Activated T-cell treated with anti-CD3 and anti-CD28 coated beads, Interleukin-2, amount 50 U/mL, for 1 hour (primary cell): ENCODE data around the gene CD48.
"Not testable (repeated sequence)": the region's sequence is repeated elsewhere in the genome, so short reads cannot be mapped to it uniquely, and the experiment has no call there.

Experiments
- DNase-seq: peaks from one replicate; pipeline ENCODE4 v3.0.0-alpha.2; 2020

The CD48 gene

GRCh38 chr1:160741612-160742348, 30.2 kb upstream of the CD48 start:
- DNase-seq = no peak

- no peak for DNase-seq
Measured at GRCh38 chr1:160741092-160741501, 29.5 kb upstream of the CD48 start.

DNA sequence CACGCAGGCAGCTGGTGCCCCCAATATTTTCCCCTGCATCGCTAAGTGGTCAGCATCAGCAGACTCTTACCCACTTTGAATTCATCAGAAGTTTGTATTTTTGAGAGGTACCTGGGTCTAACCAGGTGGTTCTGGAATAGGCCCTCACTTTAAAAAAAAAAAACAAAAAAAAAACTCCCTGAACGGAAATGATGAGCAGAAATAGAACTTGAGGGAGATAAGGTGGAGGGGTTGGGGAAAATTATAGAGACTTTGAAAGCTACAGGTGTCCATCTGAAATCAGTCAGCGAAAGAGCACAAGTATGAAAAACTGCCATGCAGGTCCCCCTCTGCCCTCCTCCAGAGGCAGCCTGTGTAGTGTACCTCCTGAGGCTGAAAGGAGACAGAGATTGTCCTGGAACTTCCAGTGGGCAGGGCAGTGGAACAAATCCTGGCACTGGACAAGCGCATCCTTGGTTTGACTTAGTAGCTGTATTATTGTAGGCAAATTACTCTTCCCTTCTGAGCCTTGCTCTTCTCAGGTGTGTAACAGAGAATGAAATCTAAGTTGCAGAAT, 28.6 kb upstream of the CD48 start:
- no peak for DNase-seq

GRCh38 chr1:160739098-160739511, 27.5 kb upstream of the CD48 start, which contains the start of gene SLAMF7:
Gene SLAMF7 (plus strand): TSS chr1:160739247. CDS start chr1:160739302, 55 bp downstream.
- no peak for DNase-seq

- DNase-seq = no peak
Measured at GRCh38 chr1:160738271-160738670, 26.6 kb upstream of the CD48 start.

GRCh38 chr1:160734301-160734700, 22.7 kb upstream of the CD48 start:
- DNase-seq = no peak

DNA sequence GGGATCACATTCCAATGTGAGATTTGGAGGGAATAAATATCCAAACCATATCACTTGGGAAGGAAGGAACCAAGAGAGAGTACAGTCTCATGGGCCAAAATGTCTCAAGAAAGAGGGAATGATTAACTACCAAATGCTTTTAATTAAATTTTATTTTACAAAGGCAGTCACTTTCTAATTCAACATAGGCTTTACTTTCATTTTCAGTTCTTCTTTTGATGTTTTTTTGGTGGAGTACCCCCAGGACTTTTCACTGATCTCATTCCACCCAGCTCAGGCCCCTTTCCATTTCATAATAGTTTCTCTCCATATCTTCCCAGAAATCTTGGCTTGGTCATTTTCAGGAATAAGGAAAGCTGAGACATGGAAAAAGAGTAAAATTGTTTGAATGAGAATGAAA, 22.3 kb upstream of the CD48 start:
- no peak for DNase-seq

- DNase-seq = no peak
Measured at GRCh38 chr1:160731990-160732389, 20.4 kb upstream of the CD48 start.

DNA sequence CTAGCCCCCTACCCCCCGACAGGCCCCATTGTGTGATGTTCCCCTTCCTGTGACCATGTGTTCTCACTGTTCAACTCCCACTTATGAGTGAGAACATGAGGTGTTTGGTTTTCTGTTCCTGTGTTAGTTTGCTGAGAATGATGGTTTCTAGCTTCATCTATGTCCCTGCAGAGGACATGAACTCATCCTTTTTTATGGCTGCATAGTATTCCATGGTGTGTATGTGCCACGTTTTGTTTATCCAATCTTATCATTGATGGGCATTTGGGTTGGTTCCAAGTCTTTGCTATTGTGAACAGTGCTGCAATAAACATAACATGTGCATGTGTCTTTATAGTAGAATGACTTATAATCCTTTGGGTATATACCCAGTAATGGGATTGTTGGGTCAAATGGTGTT, 19.9 kb upstream of the CD48 start:
- DNase-seq = not testable (repeated sequence)

- DNase-seq = no peak
Measured at GRCh38 chr1:160727316-160727640, 15.7 kb upstream of the CD48 start.

DNA sequence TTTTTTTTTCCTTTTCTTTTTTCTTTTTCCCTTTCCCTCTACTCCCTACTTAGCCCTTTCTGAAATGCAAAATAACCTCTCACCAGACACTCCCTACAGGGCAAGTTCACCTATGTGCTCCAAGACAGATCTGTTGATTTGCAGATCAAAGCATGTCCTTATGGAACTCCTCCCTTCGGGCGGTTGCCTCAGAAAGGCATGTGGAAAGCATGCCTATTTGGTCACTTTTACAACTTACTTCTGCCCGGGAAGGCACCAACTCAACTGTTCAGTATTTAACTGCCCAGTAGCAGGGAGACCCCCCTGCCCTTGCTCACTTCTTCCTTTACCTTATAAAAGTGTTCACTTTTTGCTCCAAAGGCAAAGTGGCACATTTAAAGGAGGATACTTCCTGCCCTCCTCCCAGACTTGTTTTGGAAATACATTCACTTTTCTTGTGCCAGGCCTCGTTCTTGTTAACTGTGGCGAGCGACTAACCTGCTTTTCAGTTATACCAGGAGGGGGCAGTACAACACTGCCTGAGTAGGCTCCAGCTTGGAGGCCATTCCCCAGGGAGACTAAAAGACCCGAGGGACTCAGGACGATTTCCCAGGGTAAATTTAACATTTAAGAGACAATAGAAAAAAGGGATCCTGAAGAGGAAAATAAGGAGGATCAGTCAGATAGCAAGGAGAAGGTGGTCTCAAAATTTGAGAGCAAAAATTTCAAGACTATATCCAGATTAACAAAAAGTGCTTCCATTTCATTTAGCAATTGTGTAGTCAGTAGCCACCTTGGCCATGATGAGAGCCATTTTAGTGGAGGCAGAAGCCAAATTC, 15.1 kb upstream of the CD48 start:
- peak; percentile 41 for DNase-seq

- no peak for DNase-seq
Measured at GRCh38 chr1:160726114-160726497, 14.5 kb upstream of the CD48 start.

DNA sequence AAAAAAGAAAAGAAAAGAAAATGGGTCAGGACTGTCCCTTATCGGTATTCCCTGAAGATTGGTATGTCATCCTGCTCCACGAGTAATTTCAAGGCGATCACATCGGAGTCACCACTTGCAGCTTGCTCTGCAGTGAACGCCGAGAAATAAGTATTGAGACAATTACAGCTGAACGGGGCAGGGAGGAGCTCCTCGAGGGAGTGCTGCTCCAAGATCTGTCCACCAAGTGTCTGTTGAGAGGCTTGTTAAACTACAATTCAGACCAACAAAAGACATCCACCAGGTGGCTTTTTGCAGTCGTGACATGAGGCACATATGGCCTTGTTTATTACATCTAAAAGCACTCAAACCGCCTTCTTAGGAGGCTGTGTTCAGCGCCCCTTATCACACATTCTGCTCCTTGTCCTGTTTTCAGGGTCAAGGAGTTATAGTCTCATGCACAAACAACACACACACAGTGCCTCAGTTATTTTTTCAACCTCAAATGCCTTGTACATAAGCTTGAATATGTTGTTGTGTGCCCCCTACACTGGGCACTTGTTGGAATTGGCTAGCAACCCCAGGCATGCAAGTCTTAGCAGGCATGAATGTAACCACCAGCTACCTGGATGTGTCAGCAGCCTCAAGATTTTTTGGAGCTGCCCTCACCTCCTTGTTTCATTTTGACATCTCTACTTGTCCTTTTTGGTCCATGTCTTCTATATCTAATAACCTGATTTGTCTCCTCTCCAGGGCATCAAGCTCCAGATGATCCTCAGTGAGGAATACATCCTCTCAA, 13.0 kb upstream of the CD48 start:
- DNase-seq = no peak

DNA sequence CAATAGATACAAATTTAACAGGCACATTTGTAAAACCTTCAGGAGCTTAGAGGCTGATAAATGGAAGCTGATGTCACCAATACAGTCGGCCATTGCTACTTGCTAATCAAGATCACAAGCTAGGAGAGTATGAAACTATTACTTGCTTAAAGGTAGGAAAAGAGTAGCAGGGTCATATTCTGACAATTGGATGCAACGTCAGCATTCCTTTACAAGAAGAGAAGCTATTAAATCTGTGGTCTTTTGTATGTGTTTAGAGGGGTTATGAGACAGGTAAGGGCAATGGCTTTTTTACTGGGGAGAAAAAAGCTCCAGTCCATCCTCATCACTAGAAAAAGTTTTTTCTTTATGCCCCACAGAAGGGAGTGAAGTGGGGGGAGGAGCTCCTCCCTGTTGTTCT, 11.7 kb upstream of the CD48 start:
- no peak for DNase-seq

DNA sequence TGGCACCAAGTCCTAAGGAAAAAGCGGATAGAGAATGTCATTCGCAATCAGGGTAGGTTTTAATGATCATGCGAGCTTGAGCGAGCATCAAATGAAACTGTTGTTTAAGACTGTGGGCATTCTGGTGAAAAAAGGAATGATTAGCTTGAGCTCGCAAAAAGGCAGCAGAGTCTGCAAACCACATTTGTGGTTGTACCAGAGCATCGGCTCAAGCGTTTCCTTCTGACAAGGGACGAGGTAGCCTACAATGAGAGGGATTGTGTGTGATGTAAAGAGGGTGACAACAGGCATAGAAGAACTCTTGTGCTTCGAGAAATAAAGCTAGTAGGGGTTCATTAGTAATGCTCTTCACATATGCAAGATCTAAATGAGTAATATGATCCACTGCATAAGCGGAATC, 11.1 kb upstream of the CD48 start:
- DNase-seq = no peak

- no peak for DNase-seq
Measured at GRCh38 chr1:160721473-160721872, 9.9 kb upstream of the CD48 start.

- no peak for DNase-seq
Measured at GRCh38 chr1:160720356-160721085, 8.9 kb upstream of the CD48 start.

DNA sequence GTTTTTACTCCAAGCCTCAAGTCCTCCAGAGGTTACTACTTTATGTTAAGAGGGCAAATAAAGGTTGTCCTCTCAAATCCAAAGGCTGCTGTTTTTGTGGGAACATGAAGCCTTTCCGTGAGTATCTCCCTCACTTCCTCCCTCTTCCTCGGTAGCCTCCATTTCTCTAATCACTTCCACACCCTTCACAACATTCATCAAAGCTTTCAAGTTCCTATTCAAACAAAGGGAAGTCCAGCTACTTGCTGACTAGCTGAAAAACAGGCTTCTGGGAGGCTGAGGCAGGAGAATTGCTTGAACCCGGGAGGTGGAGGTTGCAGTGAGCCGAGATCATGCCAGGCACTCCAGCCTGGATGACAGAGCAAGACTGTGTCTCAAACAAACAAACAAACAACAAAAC, 6.6 kb upstream of the CD48 start:
- DNase-seq = no peak

GRCh38 chr1:160717306-160717705, 5.7 kb upstream of the CD48 start:
- DNase-seq = no peak

DNA sequence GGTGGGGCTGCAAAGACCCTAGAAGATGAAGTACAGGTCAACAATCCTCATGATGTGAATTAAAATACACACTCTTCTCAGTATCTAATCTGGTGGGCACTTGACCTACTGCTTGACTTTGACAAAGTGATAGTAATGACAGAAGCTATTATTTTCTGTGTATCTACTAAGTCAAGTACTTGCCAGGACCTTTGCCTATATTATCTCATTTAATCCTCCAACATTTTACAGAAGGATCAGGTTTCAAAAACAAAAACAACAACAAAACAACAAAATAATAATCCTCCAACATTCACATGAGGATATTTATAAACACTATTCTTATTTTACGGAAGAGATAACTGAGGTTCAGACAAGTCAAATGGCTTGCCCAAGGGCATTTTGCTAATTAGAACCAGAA, 4.4 kb upstream of the CD48 start:
- no peak for DNase-seq

DNA sequence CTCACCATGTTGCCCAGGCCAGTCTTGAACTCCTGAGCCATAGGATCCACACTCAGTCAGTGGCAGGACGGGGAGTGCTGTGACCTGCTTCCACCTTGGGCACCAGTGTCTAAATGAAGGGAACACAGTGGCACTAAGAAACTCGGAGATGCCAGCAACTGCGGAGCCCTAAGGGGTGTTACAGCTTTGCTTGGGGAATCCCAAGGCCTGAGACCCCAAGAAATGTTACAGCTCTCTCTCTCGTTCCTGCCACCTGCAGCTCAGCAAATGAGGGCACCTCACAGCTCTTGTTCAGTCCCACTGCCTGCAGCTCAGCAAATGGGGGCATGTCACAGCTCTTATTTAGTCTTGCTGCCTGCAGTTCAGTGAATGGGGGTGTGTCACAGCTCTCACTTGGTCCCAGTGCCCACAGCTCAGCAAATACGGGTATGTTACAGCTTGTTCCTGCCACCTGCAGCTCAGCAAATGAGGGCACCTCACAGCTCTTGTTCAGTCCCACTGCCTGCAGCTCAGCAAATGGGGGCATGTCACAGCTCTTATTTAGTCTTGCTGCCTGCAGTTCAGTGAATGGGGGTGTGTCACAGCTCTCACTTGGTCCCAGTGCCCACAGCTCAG, 2.5 kb upstream of the CD48 start:
- peak; percentile 37 for DNase-seq

DNA sequence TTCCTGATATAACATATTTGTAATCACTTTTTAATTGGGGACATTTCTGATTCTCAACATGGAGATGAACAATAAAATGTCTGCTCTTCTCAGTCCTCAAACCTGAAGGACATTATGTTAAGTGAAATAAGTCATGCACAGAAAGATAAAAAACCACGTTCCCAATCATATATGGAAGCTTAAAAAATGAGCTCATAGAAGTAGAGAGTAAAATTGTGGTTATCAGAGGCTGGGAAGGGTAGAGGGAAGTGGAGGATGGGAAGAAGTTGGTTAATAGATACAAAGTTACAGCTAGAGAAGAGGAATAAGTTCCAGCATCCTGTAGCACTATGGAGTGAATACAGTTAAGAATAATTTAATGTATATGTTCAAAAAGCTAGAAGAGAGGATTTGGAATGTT, 1.5 kb upstream of the CD48 start:
- no peak for DNase-seq
